Measurements from ENCODE around the gene ANKRD65.

Gene ANKRD65

GRCh38 chr1:1441002-1441888 is 20.2 kb upstream of the ANKRD65 start:
- FAIRE-seq: no peak

DNA sequence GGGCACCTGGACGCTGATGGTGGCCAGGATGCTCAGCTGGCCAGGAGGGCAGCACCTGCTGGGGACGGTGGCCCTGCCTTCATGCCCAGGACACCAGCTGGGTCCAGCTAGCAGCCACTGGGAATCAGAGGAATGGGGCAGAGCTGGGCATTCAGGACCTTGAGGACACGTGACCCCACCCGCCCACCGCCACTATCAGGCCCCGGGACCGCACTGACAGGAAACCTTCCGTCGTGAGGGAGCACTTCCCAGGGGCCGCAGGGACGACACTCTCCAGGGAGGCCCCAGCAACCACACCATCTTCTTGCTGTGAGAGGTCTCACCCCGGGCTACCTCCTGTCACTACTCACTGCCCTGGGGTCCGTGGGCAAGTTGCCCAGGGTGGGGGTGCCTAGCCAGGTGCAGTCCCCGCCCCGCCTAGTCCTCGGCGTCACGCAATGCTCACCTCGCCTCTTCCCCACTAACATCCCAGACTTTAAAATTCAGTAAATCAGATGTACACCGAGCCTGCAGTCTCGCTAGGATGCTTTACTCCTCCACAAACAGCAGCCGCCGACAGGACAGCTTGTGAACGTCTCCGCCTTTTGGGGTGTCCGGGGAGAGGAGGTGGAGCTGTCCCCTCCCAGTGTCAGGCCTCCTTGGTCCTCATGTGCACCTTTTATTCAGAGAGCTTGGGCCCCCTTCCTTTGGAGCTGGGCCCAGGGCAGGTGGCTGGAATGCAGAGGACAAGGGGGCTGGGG is 19.4 kb upstream of the ANKRD65 start:
- no peak for FAIRE-seq

DNA sequence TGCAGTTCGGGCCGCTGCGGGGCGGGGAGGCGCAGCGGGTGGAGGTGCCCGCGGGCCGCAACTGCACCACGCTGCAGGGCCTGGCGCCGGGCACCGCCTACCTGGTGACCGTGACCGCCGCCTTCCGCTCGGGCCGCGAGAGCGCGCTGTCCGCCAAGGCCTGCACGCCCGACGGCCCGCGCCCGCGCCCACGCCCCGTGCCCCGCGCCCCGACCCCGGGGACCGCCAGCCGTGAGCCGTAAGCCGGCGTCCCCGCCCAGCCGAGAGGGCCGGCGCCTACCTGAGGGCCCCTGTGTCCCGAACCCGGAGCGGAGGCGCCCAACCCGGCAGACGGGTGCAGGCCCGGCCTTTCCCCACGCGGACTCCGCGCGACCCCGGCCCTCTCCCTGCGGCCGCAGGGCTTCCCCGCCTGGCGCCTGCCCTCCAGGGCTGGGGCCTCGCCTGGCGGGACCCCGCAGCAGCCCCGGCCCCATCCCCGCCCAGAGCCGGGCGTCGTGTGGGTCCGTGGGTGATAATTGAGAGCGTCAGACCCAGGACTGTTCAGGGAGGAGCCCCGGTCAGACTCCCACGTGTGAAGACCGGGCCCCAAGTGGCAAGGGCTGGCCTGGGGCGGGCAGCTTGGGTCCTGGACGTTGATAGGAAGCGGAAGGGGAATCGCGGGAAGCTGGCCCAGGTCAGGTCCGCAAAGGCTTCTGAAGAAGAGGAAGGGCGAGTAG is 18.6 kb upstream of the ANKRD65 start:
- FAIRE-seq: no peak

GRCh38 chr1:1438531-1439381 is 17.7 kb upstream of the ANKRD65 start:
- FAIRE-seq: no peak

DNA sequence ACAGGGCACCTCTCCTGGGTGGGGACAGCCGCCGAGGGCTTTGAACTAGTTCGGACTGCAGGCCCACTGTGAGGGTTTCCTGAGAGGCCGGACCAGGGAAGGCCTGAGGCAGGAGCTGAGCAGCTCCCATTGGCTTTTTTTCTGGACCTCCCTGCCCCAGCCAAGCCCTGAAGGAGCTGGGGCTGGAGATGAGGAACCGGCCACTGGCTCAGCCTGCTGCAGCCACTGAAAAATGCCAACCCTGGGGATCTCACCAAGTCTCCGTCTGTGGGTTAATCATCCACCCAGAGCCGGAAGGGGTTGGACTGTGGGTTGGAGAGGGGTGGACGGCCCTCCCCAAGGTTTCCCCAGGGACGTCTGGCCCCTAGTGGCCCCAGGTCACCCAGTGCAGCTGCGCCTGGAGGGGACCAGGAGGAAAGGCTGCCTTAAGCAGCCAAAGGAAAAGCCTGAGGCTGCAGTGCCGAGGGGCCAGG is 16.9 kb upstream of the ANKRD65 start:
- FAIRE-seq: no peak

- FAIRE-seq: no peak
Measured at GRCh38 chr1:1437033-1437903, 16.2 kb upstream of the ANKRD65 start.

DNA sequence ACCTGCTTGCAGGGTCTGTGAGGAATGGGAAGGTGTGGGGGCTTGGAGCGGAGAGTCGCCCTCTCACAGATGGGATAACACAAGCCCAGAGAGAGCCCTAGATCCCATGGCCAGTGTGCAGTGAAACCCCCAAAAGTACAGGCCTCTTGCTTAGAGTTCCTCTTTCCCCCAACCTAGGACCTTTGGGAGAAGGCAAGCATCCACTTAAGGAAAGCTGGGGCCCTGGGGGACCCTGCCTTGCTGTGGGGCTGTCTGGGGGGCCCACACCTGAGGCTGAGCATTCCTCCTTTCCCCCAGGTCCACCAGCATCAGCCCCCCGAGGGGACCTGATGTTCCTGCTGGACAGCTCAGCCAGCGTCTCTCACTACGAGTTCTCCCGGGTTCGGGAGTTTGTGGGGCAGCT is 15.6 kb upstream of the ANKRD65 start:
- FAIRE-seq: no peak

DNA sequence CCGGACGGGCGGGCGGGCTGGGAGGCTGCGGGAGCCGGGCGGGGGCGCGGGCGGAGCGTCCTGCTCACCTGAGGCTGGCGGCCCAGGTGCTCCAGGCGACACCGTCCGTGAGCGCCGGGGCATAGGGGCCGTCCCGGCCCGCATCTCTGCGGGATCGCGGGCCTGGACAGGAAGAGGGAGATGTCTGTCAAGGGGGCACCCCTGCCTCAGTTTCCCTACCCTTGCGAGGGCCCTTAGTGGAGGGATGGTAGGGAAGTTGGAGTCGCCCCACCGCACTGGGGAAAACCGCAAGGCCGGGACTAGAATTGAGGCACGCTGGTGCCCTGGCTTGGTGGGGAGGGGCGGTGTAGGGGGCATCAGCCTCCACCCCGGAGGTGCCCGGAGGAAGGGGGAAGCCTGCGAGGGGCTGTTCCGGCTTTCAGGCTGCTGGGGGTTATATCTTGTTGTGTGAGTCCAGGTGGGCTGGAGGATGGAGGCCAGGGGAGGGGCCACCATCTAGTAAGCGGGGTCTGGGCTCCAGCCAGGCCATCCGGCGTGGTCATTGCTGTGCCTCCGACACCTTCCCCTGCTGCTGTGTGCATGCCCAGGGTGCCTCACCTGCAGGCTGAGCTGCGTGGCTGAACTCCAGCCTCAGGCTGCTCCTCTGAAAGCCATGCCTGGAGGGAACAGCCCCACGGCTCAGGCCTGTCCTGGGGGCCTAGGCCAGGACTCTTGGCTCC is 15.0 kb upstream of the ANKRD65 start:
- no peak for FAIRE-seq

GRCh38 chr1:1435106-1435903 is 14.2 kb upstream of the ANKRD65 start, which contains the start of gene VWA1:
TSS of gene VWA1 (plus strand) at chr1:1435690. CDS start at chr1:1435749, 59 bp downstream.
- FAIRE-seq: no peak

DNA sequence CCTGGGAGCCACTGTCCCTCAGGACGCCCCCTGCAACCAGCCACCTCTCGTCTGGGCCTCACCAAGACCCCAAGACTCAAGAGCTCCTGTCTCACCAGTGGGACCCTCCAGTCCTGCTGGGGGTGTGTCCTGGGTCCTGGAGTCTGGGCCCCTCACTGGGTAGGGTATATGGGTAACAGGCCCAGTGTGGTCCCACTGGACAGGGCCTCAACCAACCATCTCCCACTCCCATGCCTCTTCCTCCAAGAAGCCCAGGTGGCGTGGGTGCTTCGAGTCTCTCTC is 13.7 kb upstream of the ANKRD65 start:
- FAIRE-seq: no peak

DNA sequence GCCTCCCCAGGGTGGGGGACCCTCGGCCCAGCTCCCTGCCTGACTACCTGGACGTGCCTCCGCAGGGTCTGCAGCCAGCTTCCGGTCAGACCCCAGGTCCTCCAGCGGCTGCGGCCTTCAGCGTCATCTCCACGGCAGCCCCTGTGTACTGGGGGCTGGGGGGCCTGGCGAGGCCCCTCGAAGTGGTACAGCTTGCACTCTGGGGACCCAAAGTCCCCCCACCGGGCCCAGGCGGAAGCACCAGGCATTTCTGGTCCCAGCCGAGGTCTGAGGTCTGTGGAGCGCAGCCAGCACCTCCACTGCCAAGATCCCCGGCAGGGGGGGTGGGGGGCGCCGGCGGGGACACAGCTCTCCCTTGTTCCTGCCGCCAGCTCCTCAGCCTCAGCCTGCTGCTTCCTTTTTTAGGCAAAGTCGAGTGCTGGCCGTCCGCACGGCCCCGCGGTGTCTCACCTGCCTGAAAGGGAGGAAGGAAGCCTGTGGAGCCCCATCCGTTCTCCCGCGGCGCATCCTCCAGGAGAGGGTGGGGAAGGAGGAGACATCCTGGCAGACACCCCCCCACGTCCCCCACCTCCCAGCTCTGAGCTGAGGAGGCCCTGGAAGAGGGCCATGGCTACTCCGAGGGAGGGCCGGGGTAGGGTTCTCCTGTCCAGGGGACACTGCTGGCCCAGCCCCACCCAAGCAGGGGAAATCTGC is 13.2 kb upstream of the ANKRD65 start:
- no peak for FAIRE-seq

DNA sequence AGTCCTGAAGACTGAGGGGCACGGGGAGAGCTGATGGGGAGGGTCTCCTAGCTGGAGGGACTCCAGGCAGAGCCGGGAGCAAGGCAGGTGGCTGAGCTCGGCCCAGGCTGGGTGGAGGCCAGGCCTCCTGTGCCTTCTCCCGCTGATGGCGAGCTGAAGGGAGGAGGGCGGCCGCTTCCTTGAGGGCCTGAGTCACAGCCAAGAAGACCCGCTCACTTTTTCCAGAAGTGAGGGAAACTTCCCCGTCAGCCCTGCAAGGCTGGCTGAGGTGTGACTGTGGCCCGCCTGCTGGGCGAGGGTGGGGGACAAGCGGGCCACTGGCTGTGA is 12.7 kb upstream of the ANKRD65 start:
- no peak for FAIRE-seq

DNA sequence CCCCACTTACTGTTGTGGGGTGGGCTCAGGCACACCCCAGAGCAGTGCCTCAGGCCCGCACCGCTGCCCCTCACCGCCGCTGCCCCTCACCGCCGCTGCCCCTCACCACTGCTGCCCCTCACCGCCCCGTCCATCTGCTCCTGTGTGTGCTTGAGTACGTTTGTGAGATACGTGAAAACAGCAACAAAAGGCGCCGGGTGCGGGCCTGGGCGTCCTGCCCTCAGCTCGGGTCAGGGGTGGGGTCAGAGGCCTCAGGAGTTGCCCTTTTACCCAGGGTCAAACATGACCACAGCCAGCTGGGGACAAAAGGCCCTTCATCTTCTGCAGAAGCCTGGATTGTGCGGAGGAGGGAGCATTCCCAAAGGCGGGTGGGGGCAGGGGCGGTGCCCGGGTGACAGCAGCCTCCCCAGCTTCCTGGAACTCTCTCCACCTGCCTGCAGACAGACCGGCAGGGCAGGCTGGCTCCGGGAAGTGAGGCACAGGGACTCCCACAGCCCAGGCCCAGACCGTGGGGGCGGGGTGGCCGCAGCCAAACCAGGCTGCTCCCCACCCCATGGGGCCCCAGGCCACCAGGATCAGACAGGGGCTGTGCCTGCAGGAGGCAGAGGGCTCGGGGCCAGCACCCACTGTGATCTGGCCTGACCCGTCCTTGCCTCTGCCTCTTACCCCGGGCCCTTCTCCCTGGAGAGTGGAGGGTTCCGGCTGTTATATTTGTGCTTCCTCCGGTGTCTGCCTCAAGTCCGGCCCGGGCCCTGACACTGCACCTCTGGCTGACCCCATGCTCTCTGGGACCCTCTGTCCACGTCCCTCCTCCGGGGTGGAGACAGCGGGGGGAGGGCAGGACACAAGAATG is 12.1 kb upstream of the ANKRD65 start:
- FAIRE-seq: no peak

GRCh38 chr1:1432274-1432950 is 11.3 kb upstream of the ANKRD65 start:
- no peak for FAIRE-seq

DNA sequence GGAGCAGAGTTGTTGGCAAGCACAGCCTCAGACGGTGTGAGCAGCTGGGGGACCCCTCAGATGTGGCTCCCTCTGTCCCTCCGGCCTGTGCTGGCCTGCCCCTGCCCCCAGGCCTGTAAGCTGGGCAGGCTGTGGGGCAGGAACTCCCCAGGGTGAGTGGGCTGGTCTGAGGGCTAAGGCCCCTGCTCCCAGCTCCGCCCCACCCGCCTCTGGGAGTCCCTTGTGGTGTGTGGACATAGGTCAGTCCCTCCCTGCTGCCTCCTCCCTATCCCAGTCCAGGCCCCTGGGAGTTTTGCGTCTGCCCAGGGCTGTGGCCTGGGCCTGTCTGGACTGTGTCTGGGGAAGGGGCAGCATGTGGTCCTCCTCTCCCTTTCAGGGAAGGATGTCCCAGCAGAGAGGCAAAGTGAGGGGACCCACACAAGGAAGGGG is 10.8 kb upstream of the ANKRD65 start:
- FAIRE-seq: no peak

- no peak for FAIRE-seq
Measured at GRCh38 chr1:1430992-1431844, 10.1 kb upstream of the ANKRD65 start.
